ENCODE measurements around the gene FGB.

DNA sequence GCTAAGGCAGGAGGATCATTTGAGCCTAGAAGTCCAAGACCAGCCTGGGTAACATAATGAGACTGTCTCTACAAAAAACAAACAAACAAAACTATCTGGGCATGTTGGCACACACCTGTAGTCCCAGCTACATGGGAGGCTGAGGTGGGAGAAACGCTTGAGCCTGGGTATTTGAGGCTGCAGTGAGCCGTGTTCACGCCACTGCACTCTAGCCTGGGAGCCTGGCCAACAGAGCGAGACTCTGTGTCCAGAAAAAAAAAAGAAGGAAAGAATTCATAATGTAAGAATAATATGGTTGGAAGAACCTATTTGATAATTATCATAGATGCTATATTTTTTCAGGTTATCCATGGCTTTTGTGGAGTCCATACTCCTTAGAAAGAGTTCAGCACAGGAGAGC lies 45.2 kb upstream of the FGB start:
- TF ChIP-seq, protein P1, sequence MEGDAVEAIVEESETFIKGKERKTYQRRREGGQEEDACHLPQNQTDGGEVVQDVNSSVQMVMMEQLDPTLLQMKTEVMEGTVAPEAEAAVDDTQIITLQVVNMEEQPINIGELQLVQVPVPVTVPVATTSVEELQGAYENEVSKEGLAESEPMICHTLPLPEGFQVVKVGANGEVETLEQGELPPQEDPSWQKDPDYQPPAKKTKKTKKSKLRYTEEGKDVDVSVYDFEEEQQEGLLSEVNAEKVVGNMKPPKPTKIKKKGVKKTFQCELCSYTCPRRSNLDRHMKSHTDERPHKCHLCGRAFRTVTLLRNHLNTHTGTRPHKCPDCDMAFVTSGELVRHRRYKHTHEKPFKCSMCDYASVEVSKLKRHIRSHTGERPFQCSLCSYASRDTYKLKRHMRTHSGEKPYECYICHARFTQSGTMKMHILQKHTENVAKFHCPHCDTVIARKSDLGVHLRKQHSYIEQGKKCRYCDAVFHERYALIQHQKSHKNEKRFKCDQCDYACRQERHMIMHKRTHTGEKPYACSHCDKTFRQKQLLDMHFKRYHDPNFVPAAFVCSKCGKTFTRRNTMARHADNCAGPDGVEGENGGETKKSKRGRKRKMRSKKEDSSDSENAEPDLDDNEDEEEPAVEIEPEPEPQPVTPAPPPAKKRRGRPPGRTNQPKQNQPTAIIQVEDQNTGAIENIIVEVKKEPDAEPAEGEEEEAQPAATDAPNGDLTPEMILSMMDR (IDR thresholded peaks at IDR 0.05), result no peak
- no peak for TF ChIP-seq EZH2 (IDR thresholded peaks at IDR 0.05; ENCODE audit: borderline replicate concordance, insufficient read depth, low read depth, low read length, poor library complexity, severe bottlenecking)
